Right ventricle myocardium inferior (tissue), 1 donor: ENCODE results near the gene PDE1C. TPM values are rescaled to one million over a fixed set of nuclear protein-coding genes. Genes with fewer than 3 reads are reported as not detected.

Source experiments
- ATAC-seq: fragments of 200-7000 bp; cut with Tn5 transposase; one replicate; pipeline ENCODE4 v1.9.1; 2020; ENCODE audit warnings: mild to moderate bottlenecking, moderate library complexity
- DNase-seq: peaks from one replicate; pipeline ENCODE4 v3.0.0; 2021; ENCODE audit errors: missing footprints
- intact Hi-C: fragments of 100-400 bp; cut with DNase I; formaldehyde crosslinking; loops from one replicate; pipeline ENCODE4 v1.11.0; 2022
- total RNA-seq: library from RNA; stranded (reverse); fragmentation: NEBNext Ultra II Directional; extraction: Animal tissue kit (Norgen Biotek cat#: 25700); gene quantifications from one replicate; pipeline ENCODE4 v1.2.1, GENCODE V29; 2021
- donor health status: DM: no; HTN: yes; CAD: no; lungs with severe emphysema.

PDE1C gene
- total RNA-seq, 1 donor from 2014 or later, result 198 TPM

GRCh38 chr7:31887006-31887405 lies 183.2 kb downstream of the PDE1C start:
- no peak for DNase-seq
- intact Hi-C loops, result no loop called here
- ATAC-seq, result no peak

- ATAC-seq (no peak), DNase-seq (no peak)
- intact Hi-C loops, result loop anchor here (2.0 kb wide), 1 partner anchor 22 kb away; no protein-coding TSS in a partner anchor
Observed at GRCh38 chr7:31885171-31885570, 185.0 kb downstream of the PDE1C start.

GRCh38 chr7:31883761-31884164 lies 186.4 kb downstream of the PDE1C start:
- ATAC-seq (peak; percentile 53), DNase-seq (no peak)
- intact Hi-C loops, result loop anchor here (2.0 to 5.0 kb wide), 3 partner anchors 23 to 274 kb away; partner anchors contain the start of gene PDE1C

- intact Hi-C loops, result loop anchor here (5.0 kb wide), 2 partner anchors 190 to 275 kb away; partner anchors contain the start of gene PDE1C
- ATAC-seq, result peak; percentile 93
- DNase-seq, result peak; percentile 68
Observed at GRCh38 chr7:31882187-31882586, 188.0 kb downstream of the PDE1C start.

GRCh38 chr7:31878875-31879274 lies 191.3 kb downstream of the PDE1C start:
- intact Hi-C loops, result no loop called here
- no peak for ATAC-seq
- no peak for DNase-seq

- DNase-seq, result no peak
- ATAC-seq, result no peak
- intact Hi-C loops, result no loop called here
Observed at GRCh38 chr7:31875424-31875823, 194.8 kb downstream of the PDE1C start.

GRCh38 chr7:31874631-31875386 lies 195.4 kb downstream of the PDE1C start:
- intact Hi-C loops, result no loop called here
- DNase-seq (no peak), ATAC-seq (peak; percentile 26)

- ATAC-seq (no peak), DNase-seq (no peak)
- intact Hi-C loops, result no loop called here
Observed at GRCh38 chr7:31873816-31874597, 196.2 kb downstream of the PDE1C start.

- ATAC-seq, result no peak
- intact Hi-C loops, result no loop called here
- DNase-seq, result no peak
Observed at GRCh38 chr7:31872545-31873370, 197.4 kb downstream of the PDE1C start.

GRCh38 chr7:31864646-31865045 lies 205.6 kb downstream of the PDE1C start:
- intact Hi-C loops, result no loop called here
- no peak for ATAC-seq
- DNase-seq, result no peak

- intact Hi-C loops, result no loop called here
- DNase-seq (no peak), ATAC-seq (no peak)
Observed at GRCh38 chr7:31860925-31861324, 209.3 kb downstream of the PDE1C start.

- intact Hi-C loops, result no loop called here
- ATAC-seq (no peak), DNase-seq (no peak)
Observed at GRCh38 chr7:31858055-31858454, 212.2 kb downstream of the PDE1C start.

- intact Hi-C loops, result no loop called here
- ATAC-seq (no peak), DNase-seq (no peak)
Observed at GRCh38 chr7:31857172-31857571, 213.0 kb downstream of the PDE1C start.

- ATAC-seq (no peak), DNase-seq (no peak)
- intact Hi-C loops, result no loop called here
Observed at GRCh38 chr7:31856337-31856736, 213.9 kb downstream of the PDE1C start.

GRCh38 chr7:31855530-31855929 lies 214.7 kb downstream of the PDE1C start:
- intact Hi-C loops, result no loop called here
- ATAC-seq (no peak), DNase-seq (no peak)

GRCh38 chr7:31853380-31853779 lies 216.8 kb downstream of the PDE1C start:
- no peak for ATAC-seq
- intact Hi-C loops, result no loop called here
- no peak for DNase-seq

GRCh38 chr7:31852462-31852861 lies 217.7 kb downstream of the PDE1C start:
- ATAC-seq (peak; percentile 73), DNase-seq (no peak)
- intact Hi-C loops, result no loop called here

GRCh38 chr7:31851119-31851518 lies 219.1 kb downstream of the PDE1C start:
- ATAC-seq (no peak), DNase-seq (no peak)
- intact Hi-C loops, result no loop called here

GRCh38 chr7:31850601-31851000 lies 219.6 kb downstream of the PDE1C start:
- DNase-seq, result no peak
- intact Hi-C loops, result no loop called here
- ATAC-seq, result no peak
